NCI-H2227 treated with DMSO at 0.1 percent for 48 hours (cell line): ENCODE measurements around the gene SCIMP.
"Not testable (repeated sequence)": the region's sequence is repeated elsewhere in the genome, so short reads cannot be mapped to it uniquely, and the experiment has no call there.

Experiments
- DNase-seq: peaks from one replicate; lab custom pipeline; 2025; lab: John Stamatoyannopoulos, UW

SCIMP gene

GRCh38 chr17:5184288-5184687 lies 50.4 kb downstream of the SCIMP start:
- DNase-seq: no peak

GRCh38 chr17:5183410-5183793 lies 51.3 kb downstream of the SCIMP start:
- DNase-seq: no peak

DNA sequence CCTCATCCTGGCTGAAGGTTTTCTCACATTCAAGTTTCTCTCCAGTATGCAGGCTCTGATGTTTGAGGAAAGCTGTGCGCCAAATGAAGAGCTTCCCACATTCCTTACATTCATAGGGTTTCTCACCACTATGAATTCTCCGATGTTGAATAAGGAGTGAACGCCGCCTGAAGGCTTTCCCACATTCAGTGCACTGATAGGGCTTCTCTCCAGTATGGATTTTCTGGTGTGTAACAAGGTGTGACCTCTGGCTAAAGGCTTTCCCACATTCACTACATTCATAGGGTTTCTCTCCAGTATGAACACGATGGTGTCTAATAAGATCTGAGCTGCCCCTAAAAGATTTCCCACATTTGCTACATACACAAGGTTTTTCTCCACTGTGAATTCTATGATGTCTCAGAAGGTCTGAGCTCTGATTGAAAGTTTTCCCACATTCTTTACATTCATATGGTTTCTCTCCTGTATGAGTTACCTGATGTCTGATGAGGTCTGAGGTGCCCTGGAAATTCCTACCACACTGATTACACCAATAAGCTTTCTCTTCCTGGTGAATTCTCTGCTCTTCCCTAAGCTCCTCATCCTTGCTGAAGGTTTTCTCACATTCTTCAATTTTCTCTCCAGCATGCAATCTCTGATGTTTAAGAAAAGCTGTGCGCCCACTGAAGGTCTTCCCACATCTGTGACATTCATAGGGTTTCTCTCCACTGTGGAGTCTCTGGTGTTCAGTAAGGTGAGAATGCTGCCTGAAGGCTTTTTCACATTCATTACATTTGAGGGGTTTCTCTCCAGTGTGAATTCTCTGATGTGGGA lies 51.9 kb downstream of the SCIMP start:
- no peak for DNase-seq

GRCh38 chr17:5181509-5182305 lies 53.0 kb downstream of the SCIMP start:
- no peak for DNase-seq

DNA sequence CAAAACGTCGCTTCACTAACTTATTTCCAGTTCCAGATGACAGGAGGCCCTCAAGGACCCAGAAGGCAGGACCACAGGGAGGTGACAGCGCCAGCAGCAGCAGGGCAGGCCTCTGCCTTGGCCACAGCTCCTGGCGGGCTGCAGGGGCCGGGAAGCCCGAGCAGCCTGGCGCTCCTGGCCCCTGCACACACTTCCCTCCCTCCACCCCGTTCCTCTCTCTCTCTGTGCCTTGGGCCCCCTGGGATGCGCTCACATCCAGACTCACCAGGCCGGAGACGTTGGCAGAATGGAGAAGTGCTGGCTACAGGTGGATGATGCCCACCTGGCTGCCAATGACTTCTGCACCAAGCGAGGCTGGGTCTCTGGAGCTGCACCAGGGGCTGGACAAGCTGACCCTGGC lies 55.7 kb downstream of the SCIMP start:
- DNase-seq: no peak

DNA sequence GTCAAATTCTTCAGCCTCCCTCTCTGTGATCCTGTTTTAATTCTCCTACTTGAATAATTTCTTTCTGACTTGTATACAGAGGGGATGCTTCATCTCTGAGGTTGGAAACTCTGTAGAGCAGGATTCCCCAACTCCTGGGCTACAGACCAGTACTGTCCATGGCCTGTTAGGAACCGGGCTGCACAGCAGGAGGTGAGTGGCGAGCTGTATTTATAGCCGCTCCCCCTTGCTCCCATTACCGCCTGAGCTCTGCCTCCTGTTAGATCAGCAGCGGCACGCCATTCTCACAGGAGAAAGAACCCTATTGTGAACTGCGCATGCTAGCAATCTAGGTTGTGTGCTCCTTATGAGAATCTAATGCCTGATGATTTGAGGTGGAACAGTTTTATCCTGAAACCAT lies 59.6 kb downstream of the SCIMP start:
- not testable (repeated sequence) for DNase-seq

- DNase-seq: not testable (repeated sequence)
These were observed 68.7 kb downstream of the SCIMP start for GRCh38 chr17:5165791-5166564.

DNA sequence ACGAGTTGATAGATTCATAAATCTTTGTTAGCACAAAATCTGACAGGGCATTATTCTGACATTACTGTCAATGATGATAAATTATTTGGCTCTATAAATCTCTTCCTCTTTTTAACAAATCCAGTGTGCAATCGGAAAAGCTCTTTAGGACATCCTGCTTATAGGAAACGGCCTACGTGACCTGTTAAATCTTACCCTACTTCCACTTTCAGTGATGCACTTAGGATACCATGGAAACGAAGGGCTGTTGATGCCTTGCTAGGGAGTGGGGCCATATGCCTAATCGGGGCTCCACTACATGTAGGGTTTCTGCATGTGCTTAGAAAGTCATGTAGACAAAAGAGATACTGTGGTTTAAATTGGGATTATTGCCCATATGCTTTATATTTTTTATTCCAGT lies 70.2 kb downstream of the SCIMP start:
- DNase-seq: no peak

DNA sequence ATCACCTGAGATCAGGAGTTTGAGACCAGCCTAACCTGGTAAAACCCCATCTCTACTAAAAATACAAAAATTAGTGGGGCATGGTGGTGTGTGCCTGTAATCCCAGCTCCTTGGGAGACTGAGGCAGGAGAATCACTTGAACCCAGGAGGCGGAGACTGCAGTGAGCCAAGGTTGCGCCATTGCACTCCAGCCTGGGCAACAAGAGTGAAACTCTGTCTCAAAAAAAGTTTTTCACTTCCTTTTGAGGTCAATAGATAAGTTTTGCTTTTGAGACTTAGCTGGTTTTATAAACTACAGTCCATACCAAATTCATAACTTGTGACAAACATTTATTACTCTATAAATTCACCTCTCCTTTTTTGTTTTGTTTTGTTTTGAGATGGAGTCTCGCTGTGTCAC lies 72.9 kb downstream of the SCIMP start:
- DNase-seq: not testable (repeated sequence)

DNA sequence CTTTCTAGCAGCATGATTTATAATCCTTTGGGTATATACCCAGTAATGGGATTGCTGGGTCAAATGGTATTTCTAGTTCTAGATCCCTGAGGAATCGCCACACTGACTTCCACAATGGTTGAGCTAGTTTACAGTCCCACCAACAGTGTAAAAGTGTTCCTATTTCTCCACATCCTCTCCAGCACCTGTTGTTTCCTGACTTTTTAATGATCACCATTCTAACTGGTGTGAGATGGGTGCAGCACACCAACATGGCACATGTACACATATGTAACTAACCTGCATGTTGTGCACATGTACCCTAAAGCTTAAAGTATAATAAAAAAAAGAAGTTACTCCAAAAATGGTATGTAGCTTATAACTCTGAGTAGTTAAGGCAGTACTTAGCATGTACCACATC lies 74.0 kb downstream of the SCIMP start:
- DNase-seq: not testable (repeated sequence)
